Neuronal stem cell (in vitro differentiated cells): ENCODE results near the gene CAB39.

ENCODE experiments used
- DNase-seq: peaks from one replicate; pipeline ENCODE4 v3.0.0-alpha.2; 2013; ENCODE audit warnings: low spot score
- H2AFZ ChIP-seq: one replicate; pipeline ENCODE4 v1.6.1; 2013; ENCODE audit warnings: mild to moderate bottlenecking, low read length, inconsistent platforms
- H2AK5ac ChIP-seq: 2 replicates; pipeline ENCODE4 v1.6.1; 2013; ENCODE audit warnings: low read depth, mild to moderate bottlenecking, inconsistent platforms, low read length, moderate library complexity, mixed read lengths
- H2BK120ac ChIP-seq: 2 replicates; pipeline ENCODE4 v1.6.1; 2013; ENCODE audit warnings: low read depth, mild to moderate bottlenecking, inconsistent platforms, low read length, moderate library complexity, mixed read lengths
- H2BK12ac ChIP-seq: one replicate; pipeline ENCODE4 v1.6.1; 2013; ENCODE audit warnings: low read length, inconsistent platforms
- H2BK15ac ChIP-seq: 2 replicates; pipeline ENCODE4 v1.6.1; 2013; ENCODE audit warnings: mild to moderate bottlenecking, low read length, inconsistent platforms, mixed read lengths
- H2BK5ac ChIP-seq: one replicate; pipeline ENCODE4 v1.6.1; 2013; ENCODE audit warnings: inconsistent platforms, mild to moderate bottlenecking, low read length, moderate library complexity
- H3K14ac ChIP-seq: one replicate; pipeline ENCODE4 v1.6.1; 2013; ENCODE audit warnings: low read length, inconsistent platforms
- H3K18ac ChIP-seq: 2 replicates; pipeline ENCODE4 v1.6.1; 2013; ENCODE audit warnings: low read length, inconsistent platforms
- H3K23ac ChIP-seq: 2 replicates; pipeline ENCODE4 v1.6.1; 2013; ENCODE audit warnings: low read depth, mild to moderate bottlenecking, mixed read lengths, low read length, inconsistent platforms; ENCODE audit not compliant: poor library complexity
- H3K27ac ChIP-seq: replicated peaks from 3 replicates; pipeline ENCODE4 v1.5.1; 2013; ENCODE audit warnings: low read length, inconsistent platforms
- H3K27me3 ChIP-seq, 3 experiments: 2 replicates each; pipeline ENCODE4 v1.6.1; 2013; ENCODE audit warnings: low read length in 3 of 3, mild to moderate bottlenecking in 2 of 3, inconsistent platforms in 1 of 3, low read depth in 1 of 3, mixed read lengths in 1 of 3, moderate library complexity in 1 of 3; ENCODE audit not compliant: control insufficient read depth in 3 of 3, insufficient read depth in 3 of 3
- H3K36me3 ChIP-seq, 2 donors: replicated peaks in 1 of 2; 2 replicates each; pipeline ENCODE4 v1.6.1; 2013; ENCODE audit warnings: low read length in 2 of 2; ENCODE audit not compliant: control insufficient read depth in 2 of 2, insufficient read depth in 2 of 2
- H3K4ac ChIP-seq: 2 replicates; pipeline ENCODE4 v1.6.1; 2013; ENCODE audit warnings: inconsistent platforms, mild to moderate bottlenecking, low read length, moderate library complexity
- H3K4me1 ChIP-seq, 2 donors: 1 replicate in 1 of 2; 2 replicates in 1 of 2; pipeline ENCODE4 v1.6.1; 2013; ENCODE audit warnings: low read length in 2 of 2, low read depth in 1 of 2; ENCODE audit not compliant: control insufficient read depth in 2 of 2, insufficient read depth in 1 of 2
- H3K4me2 ChIP-seq: one replicate; pipeline ENCODE4 v1.6.1; 2013; ENCODE audit warnings: mild to moderate bottlenecking, low read length, inconsistent platforms; ENCODE audit not compliant: insufficient read depth, poor library complexity, severe bottlenecking
- H3K4me3 ChIP-seq, 2 donors: 2 replicates each; pipeline ENCODE4 v1.5.1; 2013; ENCODE audit warnings: low read length in 2 of 2, mild to moderate bottlenecking in 2 of 2, inconsistent platforms in 1 of 2, moderate library complexity in 1 of 2
- H3K79me1 ChIP-seq: one replicate; pipeline ENCODE4 v1.6.1; 2013; ENCODE audit warnings: low read depth, mild to moderate bottlenecking, inconsistent platforms, low read length, moderate library complexity
- H3K9ac ChIP-seq: one replicate; pipeline ENCODE4 v1.6.1; 2013; ENCODE audit warnings: mild to moderate bottlenecking, low read depth, low read length, inconsistent platforms; ENCODE audit not compliant: poor library complexity
- H3K9me3 ChIP-seq, 2 donors: replicated peaks in 1 of 2; 2 replicates each; pipeline versions ENCODE3 to v1.6.1; 2013; ENCODE audit warnings: low read length in 2 of 2, mild to moderate bottlenecking in 2 of 2, inconsistent platforms in 1 of 2, low read depth in 1 of 2, mixed read lengths in 1 of 2, moderate library complexity in 1 of 2; ENCODE audit not compliant: control insufficient read depth in 2 of 2, insufficient read depth in 1 of 2
- H4K8ac ChIP-seq: one replicate; pipeline ENCODE4 v1.6.1; 2013; ENCODE audit warnings: low read depth, mild to moderate bottlenecking, inconsistent platforms, low read length, moderate library complexity
- H4K91ac ChIP-seq: one replicate; pipeline ENCODE4 v1.6.1; 2013; ENCODE audit warnings: low read length, low read depth, mild to moderate bottlenecking, inconsistent platforms; ENCODE audit not compliant: poor library complexity
- WGBS, 2 donors: extraction: QIAGEN DNeasy Blood & Tissue Kit; methylation state at CpG; one replicate each; pipeline ENCODE4 v1.1.7; 2013; ENCODE audit warnings: missing lambda C conversion rate in 2 of 2, mixed read lengths in 1 of 2; ENCODE audit not compliant: insufficient read length in 2 of 2, insufficient replicate concordance in 1 of 2; ENCODE audit errors: extremely low coverage in 2 of 2; 5-methylcytosine and 5-hydroxymethylcytosine counted together

The CAB39 gene

DNA sequence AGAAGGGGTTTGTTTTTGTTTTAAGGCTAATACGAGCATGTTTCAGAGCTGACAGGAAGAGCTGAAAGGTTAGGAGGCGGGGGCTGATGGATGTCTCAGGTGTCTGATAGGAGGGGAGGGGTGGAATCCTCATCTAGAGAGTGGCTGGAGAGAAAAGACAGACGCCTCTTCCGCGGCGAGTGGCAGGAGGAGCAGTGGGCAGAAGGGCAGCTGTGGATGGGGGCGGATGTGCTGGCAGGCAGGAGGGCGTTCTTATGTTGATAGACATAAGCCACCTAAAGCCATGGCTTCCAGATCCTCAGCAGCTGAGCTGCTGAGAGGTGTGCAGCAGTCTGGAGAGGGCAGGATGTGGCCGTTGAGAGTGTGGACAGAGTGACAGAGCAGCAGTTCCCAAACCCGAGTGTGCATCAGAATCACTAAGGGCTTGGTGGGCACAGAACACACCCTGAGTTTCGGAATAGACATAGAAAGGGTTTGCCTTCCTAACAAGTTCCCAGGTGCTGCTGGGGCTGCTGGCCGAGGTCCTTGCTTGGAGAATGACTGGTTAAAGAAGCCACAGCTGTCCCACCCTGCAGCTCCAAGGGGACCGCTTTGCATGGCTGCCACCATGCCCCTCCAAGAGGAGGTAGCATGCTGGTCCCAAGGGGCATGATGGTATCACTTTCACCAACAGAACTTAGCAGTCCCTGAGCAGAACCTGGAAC lies 149.1 kb downstream of the CAB39 start:
- no peak overlapping the region for H2BK12ac ChIP-seq
- H3K36me3 ChIP-seq = no peaks in the 10 kb centered on the region
- peak overlapping the region; percentile 56 for H2AFZ ChIP-seq
- no CpG with 5 or more reads among the region's 13 CpGs for WGBS, 2 donors
- H3K79me1 ChIP-seq = peaks cover 5% of the 10 kb centered on the region
- no peak overlapping the region for H2BK15ac ChIP-seq
- H4K8ac ChIP-seq = no peak overlapping the region
- no peak overlapping the region for H3K4me2 ChIP-seq
- peaks cover 8 to 10% of the 10 kb centered on the region in 2 donors for H3K4me1 ChIP-seq
- no peak overlapping the region for H3K9ac ChIP-seq
- no peak overlapping the region for H2BK120ac ChIP-seq
- H3K9me3 ChIP-seq = no peaks in the 10 kb centered on the region
- no peak overlapping the region for H3K23ac ChIP-seq
- H3K27me3 ChIP-seq = peaks cover 0 to 28% (median 0%) of the 10 kb centered on the region in 3 experiments
- no peak for DNase-seq
- H3K4me3 ChIP-seq = peak overlapping the region in 1 of 2 donors; percentile 18
- no peak overlapping the region for H2BK5ac ChIP-seq
- no peak overlapping the region for H3K14ac ChIP-seq
- H2AK5ac ChIP-seq = no peak overlapping the region
- H3K18ac ChIP-seq = no peak overlapping the region
- no peak overlapping the region for H4K91ac ChIP-seq
- no peak overlapping the region for H3K4ac ChIP-seq
- no peak overlapping the region for H3K27ac ChIP-seq

DNA sequence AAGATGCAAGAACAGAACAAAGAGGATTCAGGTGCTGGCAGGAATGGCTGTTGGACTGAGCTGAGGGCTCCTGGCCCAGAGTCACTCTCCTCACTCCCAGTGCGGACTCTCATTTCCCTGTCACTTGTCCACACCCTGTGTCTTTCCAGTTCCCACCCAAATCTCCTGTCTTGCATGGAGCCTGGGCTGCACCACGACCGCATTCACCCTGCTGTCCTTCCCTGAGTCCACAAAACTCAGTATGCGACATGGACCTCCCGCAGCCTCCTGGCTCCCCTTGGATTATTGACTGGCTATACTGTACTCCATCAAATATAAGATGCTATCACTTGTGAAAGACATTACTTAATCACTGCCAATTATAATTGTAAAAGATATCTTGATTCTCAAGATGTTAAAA lies 149.7 kb downstream of the CAB39 start:
- H3K27me3 ChIP-seq = peaks cover 0 to 26% (median 0%) of the 10 kb centered on the region in 3 experiments
- H3K4me2 ChIP-seq = no peak overlapping the region
- no peak for DNase-seq
- no peak overlapping the region for H3K4ac ChIP-seq
- peaks cover 13 to 14% of the 10 kb centered on the region in 2 donors for H3K4me1 ChIP-seq
- no peak overlapping the region for H3K4me3 ChIP-seq
- no peak overlapping the region for H2BK15ac ChIP-seq
- H3K9ac ChIP-seq = no peak overlapping the region
- no peak overlapping the region for H2AFZ ChIP-seq
- no peak overlapping the region for H2BK5ac ChIP-seq
- no peak overlapping the region for H4K91ac ChIP-seq
- H2BK12ac ChIP-seq = no peak overlapping the region
- H2AK5ac ChIP-seq = no peak overlapping the region
- no peak overlapping the region for H3K14ac ChIP-seq
- no peaks in the 10 kb centered on the region for H3K9me3 ChIP-seq
- H3K23ac ChIP-seq = no peak overlapping the region
- H3K18ac ChIP-seq = no peak overlapping the region
- H3K79me1 ChIP-seq = peaks cover 5% of the 10 kb centered on the region
- H3K27ac ChIP-seq = no peak overlapping the region
- H2BK120ac ChIP-seq = no peak overlapping the region
- no peak overlapping the region for H4K8ac ChIP-seq
- no peaks in the 10 kb centered on the region for H3K36me3 ChIP-seq
- no CpG with 5 or more reads among the region's 5 CpGs for whole genome bisulfite sequencing, 2 donors

DNA sequence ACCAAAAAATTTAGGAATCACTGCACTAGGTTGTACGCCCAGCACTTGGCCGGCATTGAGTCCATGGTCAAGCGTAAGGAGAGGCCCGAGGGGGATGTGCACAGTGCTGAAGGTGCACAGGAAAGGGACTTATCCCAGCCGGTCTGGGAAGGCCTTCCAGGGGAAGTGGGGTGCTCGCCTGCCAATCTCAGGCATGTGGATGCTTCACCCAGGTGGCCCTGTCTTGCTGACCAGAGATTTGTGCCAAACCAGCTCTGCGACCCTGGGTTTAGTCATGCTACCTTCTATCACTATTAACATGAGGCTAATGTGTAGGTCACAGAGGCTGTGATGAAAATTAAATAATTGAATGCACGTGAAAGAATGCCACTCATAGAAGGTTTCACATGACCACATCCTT lies 150.4 kb downstream of the CAB39 start:
- H3K4ac ChIP-seq = no peak overlapping the region
- H3K4me3 ChIP-seq = no peak overlapping the region
- no peak overlapping the region for H2BK15ac ChIP-seq
- H3K36me3 ChIP-seq = no peaks in the 10 kb centered on the region
- no peak overlapping the region for H3K14ac ChIP-seq
- peak overlapping the region; percentile 35 for H2BK120ac ChIP-seq
- H3K79me1 ChIP-seq = peaks cover 5% of the 10 kb centered on the region
- no peak overlapping the region for H3K18ac ChIP-seq
- no peak overlapping the region for H4K91ac ChIP-seq
- no peak overlapping the region for H2AFZ ChIP-seq
- no peak for DNase-seq
- no peak overlapping the region for H3K23ac ChIP-seq
- H3K9ac ChIP-seq = no peak overlapping the region
- no peak overlapping the region for H4K8ac ChIP-seq
- H3K27me3 ChIP-seq = peaks cover 0 to 20% (median 0%) of the 10 kb centered on the region in 3 experiments
- H3K4me2 ChIP-seq = no peak overlapping the region
- H2BK12ac ChIP-seq = no peak overlapping the region
- no peak overlapping the region for H3K27ac ChIP-seq
- H2BK5ac ChIP-seq = no peak overlapping the region
- peaks cover 17 to 18% of the 10 kb centered on the region in 2 donors for H3K4me1 ChIP-seq
- no CpG with 5 or more reads among the region's 8 CpGs for WGBS, 2 donors
- no peaks in the 10 kb centered on the region for H3K9me3 ChIP-seq
- no peak overlapping the region for H2AK5ac ChIP-seq

DNA sequence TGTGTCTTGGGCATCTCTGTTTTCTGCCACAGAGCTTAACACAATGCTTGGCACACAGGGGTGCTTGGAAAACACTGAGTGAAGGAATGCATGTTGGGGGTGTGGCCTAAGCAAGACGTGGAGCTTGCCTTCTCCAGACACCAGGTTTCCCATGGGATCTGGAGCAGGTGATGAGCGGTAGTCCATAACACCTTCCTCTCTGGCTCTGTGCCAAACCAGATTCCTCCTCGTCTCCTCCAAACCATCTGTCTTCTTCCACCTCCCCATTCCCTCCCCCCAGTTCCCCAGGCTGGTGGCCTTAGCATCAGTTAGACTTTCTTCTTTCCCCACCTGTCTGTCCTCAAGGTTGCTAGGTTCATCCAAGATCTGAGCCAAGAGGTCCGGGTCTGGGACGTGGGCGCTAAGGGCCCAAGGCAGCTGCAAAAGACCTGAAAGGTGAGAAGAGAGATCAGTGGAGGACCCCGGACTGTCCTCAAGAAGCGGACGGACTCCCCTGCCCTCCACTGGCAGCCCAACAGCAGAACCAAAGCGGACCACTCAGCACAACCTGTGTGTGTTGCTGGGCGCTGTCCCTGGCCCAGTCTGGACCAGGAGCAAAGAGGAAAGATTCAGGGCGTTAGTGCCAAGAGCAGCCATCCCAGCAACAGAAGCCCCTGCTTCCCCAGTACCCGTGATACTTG lies 150.9 kb downstream of the CAB39 start:
- Histone ChIP-seq H3K9ac (no peak overlapping the region), H3K9me3 (no peaks in the 10 kb centered on the region), H3K36me3 (peaks cover 0 to 4% of the 10 kb centered on the region in 2 donors), H2AK5ac (no peak overlapping the region), H3K18ac (peak overlapping the region; percentile 73), H3K4me1 (peaks cover 23% of the 10 kb centered on the region in 2 donors), H4K91ac (no peak overlapping the region), H2BK5ac (peak overlapping the region; percentile 40), H2BK120ac (peak overlapping the region; percentile 35), H2BK15ac (peak overlapping the region; percentile 44), H4K8ac (no peak overlapping the region), H2AFZ (peak overlapping the region; percentile 75), H3K23ac (no peak overlapping the region), H3K4me2 (no peak overlapping the region), H3K4me3 (no peak overlapping the region), H3K27me3 (peaks cover 0 to 20% (median 0%) of the 10 kb centered on the region in 3 experiments), H3K79me1 (peaks cover 5% of the 10 kb centered on the region), H2BK12ac (peak overlapping the region; percentile 82), H3K14ac (no peak overlapping the region), H3K4ac (no peak overlapping the region), H3K27ac (no peak overlapping the region)
- no CpG with 5 or more reads among the region's 13 CpGs for WGBS, 2 donors
- DNase-seq = no peak
